HG02852 (cell line): ENCODE results near the gene ATP10A.
"Not testable (repeated sequence)": the region's sequence is repeated elsewhere in the genome, so short reads cannot be mapped to it uniquely, and the experiment has no call there.

Source experiments
- ATAC-seq: cut with Tn5 transposase; IDR thresholded peaks from one replicate; pipeline ENCODE4 v1.9.1; 2021; ENCODE audit warnings: mild to moderate bottlenecking, moderate library complexity; ENCODE audit not compliant: unreplicated experiment

Gene ATP10A

GRCh38 chr15:25668236-25668795 lies 194.8 kb downstream of the ATP10A start:
- ATAC-seq, result no peak

GRCh38 chr15:25667829-25668228 lies 195.3 kb downstream of the ATP10A start:
- no peak for ATAC-seq

- no peak for ATAC-seq
These were observed 197.2 kb downstream of the ATP10A start for GRCh38 chr15:25665913-25666312.

- ATAC-seq, result no peak
These were observed 198.4 kb downstream of the ATP10A start for GRCh38 chr15:25664761-25665160.

- no peak for ATAC-seq
These were observed 199.6 kb downstream of the ATP10A start for GRCh38 chr15:25663515-25663914.

- ATAC-seq, result no peak
These were observed 201.2 kb downstream of the ATP10A start for GRCh38 chr15:25661898-25662297.

- ATAC-seq, result no peak
These were observed 203.9 kb downstream of the ATP10A start for GRCh38 chr15:25659251-25659650.

GRCh38 chr15:25658560-25658959 lies 204.6 kb downstream of the ATP10A start:
- ATAC-seq, result no peak

GRCh38 chr15:25655207-25655948 lies 207.7 kb downstream of the ATP10A start:
- no peak for ATAC-seq

GRCh38 chr15:25653371-25653770 lies 209.8 kb downstream of the ATP10A start:
- no peak for ATAC-seq

- ATAC-seq, result no peak
These were observed 210.4 kb downstream of the ATP10A start for GRCh38 chr15:25652704-25653103.

GRCh38 chr15:25649390-25649789 lies 213.7 kb downstream of the ATP10A start:
- ATAC-seq, result no peak

- no peak for ATAC-seq
These were observed 220.0 kb downstream of the ATP10A start for GRCh38 chr15:25643120-25643519.

GRCh38 chr15:25641762-25642161 lies 221.4 kb downstream of the ATP10A start:
- no peak for ATAC-seq

GRCh38 chr15:25641361-25641760 lies 221.8 kb downstream of the ATP10A start:
- no peak for ATAC-seq

GRCh38 chr15:25640959-25641358 lies 222.2 kb downstream of the ATP10A start:
- not testable (repeated sequence) for ATAC-seq

- no peak for ATAC-seq
These were observed 222.7 kb downstream of the ATP10A start for GRCh38 chr15:25640381-25640780.

- ATAC-seq, result not testable (repeated sequence)
These were observed 226.6 kb downstream of the ATP10A start for GRCh38 chr15:25636486-25636885.

GRCh38 chr15:25635191-25635590 lies 227.9 kb downstream of the ATP10A start:
- ATAC-seq, result no peak

- no peak for ATAC-seq
These were observed 229.3 kb downstream of the ATP10A start for GRCh38 chr15:25633862-25634261.

GRCh38 chr15:25631971-25632370 lies 231.2 kb downstream of the ATP10A start:
- ATAC-seq, result no peak
